Panc1 (cell line): ENCODE measurements around the gene VIPAS39. TPM values are rescaled to one million over a fixed set of nuclear protein-coding genes. Genes with fewer than 3 reads are reported as not detected.

ENCODE experiments used
- total RNA-seq: library from RNA; stranded (reverse); gene quantifications from one replicate; pipeline ENCODE4 v1.2.1, GENCODE V29; 2021; ENCODE audit not compliant: unreplicated experiment

VIPAS39 gene
- total RNA-seq, 1 experiment from 2014 or later = 12.4 TPM

Other genes starting within 250 kb of the VIPAS39 start
- gene NGB, start 186.4 kb downstream of the VIPAS39 start, total RNA-seq = not detected
- gene POMT2, start 136.7 kb downstream of the VIPAS39 start, total RNA-seq = 43.5 TPM
- 15.1 TPM for gene GSTZ1, start 136.6 kb downstream of the VIPAS39 start, total RNA-seq
- 8.5 TPM for gene TMED8, start 80.5 kb downstream of the VIPAS39 start, total RNA-seq
- gene SAMD15, start 80.2 kb downstream of the VIPAS39 start, total RNA-seq = 1.4 TPM
- gene NOXRED1, start 34.1 kb downstream of the VIPAS39 start, total RNA-seq = 0.10 TPM
- 142 TPM for gene AHSA1, start 492 bp upstream of the VIPAS39 start, total RNA-seq
- 2.6 TPM for gene ISM2, start 41.2 kb upstream of the VIPAS39 start, total RNA-seq
- 21.0 TPM for gene SPTLC2, start 159.0 kb upstream of the VIPAS39 start, total RNA-seq